ENCODE results near the gene LDLRAD3.
A peak's percentile ranks its signal among the peaks of the same experiment; 100 is the strongest.

Gene LDLRAD3

DNA sequence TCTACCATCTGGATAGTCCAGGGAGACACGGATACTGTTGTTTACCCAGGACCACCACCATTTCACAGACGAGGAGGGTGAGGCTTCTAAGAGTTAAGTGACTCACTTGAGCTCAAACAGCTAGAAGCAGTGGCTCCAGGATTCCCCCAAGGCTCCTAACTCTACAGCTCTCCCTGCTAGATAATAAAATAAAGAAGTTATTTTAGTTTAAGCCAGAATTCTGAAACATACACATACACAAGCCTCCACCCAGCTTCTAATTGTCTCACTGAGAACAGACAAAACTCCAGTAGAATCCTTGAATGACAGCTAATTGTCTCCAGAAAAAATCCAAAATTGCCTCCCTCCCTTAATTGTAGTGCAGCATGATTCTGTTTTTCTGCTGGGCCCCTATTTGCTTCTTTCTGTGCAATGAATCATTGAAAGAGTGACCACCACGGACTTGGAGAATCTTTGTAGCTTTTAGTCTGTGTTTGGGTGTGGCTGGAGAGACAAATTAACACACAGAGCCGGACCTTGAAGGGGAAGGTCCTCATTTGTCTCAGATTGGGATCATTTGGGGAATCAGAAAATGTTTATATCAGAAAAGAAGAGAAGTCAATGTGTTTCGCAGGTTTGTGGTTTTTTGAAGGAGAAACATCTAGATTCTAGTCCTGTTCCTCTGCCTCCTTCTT is 280.5 kb downstream of the LDLRAD3 start:
- DNase-seq: no peak

DNA sequence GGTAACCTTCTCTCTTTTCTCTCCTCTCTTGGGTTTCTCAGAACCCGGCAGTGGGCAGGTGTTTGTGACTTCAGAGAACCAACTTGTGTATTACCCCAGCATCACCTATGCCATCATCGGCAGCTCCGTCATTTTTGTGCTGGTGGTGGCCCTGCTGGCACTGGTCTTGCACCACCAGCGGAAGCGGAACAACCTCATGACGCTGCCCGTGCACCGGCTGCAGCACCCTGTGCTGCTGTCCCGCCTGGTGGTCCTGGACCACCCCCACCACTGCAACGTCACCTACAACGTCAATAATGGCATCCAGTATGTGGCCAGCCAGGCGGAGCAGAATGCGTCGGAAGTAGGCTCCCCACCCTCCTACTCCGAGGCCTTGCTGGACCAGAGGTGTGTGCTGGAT is 283.2 kb downstream of the LDLRAD3 start:
- no peak for DNase-seq

GRCh38 chr11:36228689-36229088 is 284.8 kb downstream of the LDLRAD3 start:
- DNase-seq: no peak

DNA sequence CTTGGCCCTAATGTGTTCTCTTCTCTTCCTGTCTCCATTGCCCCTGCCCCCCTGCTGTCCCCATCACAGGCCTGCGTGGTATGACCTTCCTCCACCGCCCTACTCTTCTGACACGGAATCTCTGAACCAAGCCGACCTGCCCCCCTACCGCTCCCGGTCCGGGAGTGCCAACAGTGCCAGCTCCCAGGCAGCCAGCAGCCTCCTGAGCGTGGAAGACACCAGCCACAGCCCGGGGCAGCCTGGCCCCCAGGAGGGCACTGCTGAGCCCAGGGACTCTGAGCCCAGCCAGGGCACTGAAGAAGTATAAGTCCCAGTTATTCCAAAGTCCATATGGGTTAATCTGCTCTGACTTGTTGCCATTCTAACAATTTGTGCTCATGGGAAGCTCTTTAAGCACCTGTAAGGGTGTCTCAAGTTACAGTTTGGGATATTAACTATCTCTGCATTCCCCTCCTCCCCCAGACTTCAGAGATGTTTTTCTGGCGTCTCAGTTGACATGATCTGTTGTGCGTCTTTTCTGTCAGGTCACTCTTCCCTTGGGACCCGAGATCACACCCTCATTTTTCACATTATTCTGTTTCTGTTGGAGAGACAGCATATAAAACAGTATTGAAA is 285.3 kb downstream of the LDLRAD3 start:
- DNase-seq: no peak

- DNase-seq: peak; percentile 11
Observed at GRCh38 chr11:36230779-36231699, 287.2 kb downstream of the LDLRAD3 start.

- peak; percentile 94 for DNase-seq
Observed at GRCh38 chr11:36233204-36233603, 289.3 kb downstream of the LDLRAD3 start.

- no peak for DNase-seq
Observed at GRCh38 chr11:36234825-36235224, 291.0 kb downstream of the LDLRAD3 start.

GRCh38 chr11:36235750-36236149 is 291.9 kb downstream of the LDLRAD3 start:
- no peak for DNase-seq

DNA sequence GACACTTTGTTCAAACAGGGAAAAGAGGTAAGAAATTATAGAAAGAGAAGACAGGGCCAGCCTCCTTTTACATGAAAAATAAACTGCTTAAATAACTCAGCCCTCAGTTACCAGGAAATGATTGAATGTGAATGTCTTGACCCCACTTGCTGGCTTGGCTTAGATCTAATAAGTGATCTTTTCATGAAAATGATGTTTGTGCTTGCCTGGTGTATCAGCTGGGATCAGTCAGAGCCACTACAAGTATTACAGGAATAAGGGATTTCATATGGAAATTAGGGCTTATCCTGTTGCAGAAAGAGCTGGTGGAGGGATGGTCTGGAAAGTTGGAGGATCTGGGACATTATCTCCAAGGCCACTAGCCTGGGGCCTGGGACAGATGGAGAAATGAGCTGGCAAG is 293.5 kb downstream of the LDLRAD3 start:
- no peak for DNase-seq

- peak; percentile 6 for DNase-seq
Observed at GRCh38 chr11:36238036-36238631, 294.3 kb downstream of the LDLRAD3 start.

DNA sequence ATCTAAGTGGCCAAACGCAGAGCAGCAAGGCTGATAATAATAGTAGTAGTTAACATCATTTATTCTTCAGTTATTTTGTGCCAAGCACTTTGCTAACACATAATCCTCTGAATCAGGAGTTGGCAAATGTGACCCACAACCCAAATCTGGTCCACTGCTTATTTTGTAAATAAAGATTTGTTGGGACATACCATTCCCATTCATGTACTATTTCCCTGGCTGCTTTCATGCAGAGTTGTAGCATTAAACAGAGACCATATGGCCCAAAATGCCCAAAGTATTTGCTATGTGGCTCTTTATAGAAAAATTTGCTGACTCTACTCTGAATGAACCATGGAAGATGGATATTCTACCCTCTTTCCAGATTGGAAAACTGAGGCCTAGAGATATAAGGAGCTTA is 295.0 kb downstream of the LDLRAD3 start:
- no peak for DNase-seq

DNA sequence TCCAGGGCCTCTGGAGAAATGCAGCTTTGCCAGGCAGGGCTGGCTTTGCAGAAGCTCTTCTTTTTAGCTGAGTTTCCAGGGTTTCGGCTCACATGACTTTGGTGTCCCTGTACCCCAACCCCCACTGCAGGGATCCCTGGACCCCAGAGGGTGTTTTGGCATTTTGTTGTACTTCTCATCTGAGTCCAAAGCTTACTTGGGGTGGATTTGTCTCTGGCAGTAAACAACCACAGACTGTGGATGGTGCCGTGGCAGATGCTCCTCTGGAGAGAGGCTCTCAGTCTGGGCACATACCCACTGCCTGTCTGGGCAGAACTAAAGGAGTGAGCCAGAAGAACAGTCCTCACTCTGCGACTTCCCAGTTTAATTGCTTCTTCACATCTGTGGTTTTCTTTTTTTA is 295.8 kb downstream of the LDLRAD3 start:
- DNase-seq: no peak

DNA sequence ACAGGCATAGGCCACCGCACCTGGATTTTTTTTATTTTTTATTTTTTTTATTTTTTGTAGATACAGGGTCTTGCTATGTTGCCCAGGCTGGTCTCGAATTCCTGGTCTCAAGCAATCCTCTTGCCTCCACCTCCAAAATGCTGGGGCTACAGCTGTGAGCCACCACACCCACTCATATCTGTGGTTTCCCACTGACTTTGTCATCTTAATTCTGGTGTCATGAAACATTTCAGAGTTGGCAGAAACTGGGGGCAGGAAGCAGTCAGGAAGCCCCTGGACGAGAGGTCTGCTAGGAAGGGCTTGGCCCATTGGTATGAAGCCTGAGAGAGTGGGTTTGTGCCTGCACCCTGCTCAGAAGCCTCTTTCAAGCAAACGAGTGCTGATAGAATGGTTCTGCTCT is 296.3 kb downstream of the LDLRAD3 start:
- no peak for DNase-seq

DNA sequence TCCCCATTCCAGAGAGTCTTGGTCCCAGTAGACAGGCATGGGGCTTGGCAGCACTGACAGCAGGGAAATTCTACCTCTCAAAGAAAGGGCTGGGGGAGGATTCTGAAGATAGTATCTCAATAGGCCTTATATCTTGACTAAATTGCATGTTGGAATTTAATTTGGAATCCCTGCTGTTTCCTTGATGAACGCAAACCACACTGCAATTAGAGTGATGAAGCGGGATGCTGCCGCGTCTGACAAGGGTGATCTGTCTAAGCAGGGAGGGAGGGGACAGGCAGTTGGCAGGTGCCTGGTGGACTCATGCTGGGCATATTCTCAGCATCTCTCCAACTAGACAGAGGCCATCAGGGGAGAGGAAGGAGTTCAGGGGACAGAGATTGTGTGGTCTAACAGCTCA is 296.9 kb downstream of the LDLRAD3 start:
- DNase-seq: no peak

- peak; percentile 47 for DNase-seq
Observed at GRCh38 chr11:36241497-36241896, 297.6 kb downstream of the LDLRAD3 start.

DNA sequence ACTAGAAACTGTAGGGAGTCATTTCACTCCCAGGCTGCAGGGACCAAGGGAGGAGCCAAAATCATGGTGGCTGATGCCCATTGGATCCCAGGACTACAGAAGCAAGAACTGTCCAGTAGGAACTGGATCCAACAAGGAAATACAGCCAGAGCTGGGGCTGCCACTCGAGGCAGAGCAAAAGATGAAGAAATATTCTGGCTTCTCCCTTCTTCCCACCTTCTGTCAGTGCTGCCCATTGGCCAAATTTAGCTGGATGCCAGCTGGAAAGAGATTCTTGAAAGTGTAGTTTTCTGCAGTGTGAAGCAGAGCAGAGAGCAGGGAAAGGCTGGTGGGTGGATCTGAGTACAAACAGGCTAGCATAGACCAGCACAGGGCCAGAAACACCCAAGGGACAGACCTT is 299.8 kb downstream of the LDLRAD3 start:
- DNase-seq: no peak

DNA sequence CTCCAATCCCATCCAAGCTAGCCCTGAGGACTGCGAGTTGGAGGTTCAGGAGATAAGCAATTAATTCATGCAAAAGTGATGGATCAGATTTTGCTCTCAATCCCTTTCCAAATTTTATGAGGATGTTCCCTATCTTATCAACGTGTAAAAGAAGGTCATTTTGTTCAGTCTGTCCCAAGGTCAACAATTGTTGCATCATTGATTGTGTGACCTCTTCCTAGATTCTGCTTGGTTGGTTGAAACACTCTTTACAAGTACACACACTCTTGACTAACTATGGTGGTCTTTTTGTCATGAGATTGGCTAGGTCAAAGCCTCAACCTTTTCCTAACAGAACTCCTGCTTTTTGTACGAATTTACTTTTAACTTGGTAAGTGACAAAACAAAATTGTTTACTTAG is 303.6 kb downstream of the LDLRAD3 start:
- DNase-seq: no peak

GRCh38 chr11:36248436-36248835 is 304.6 kb downstream of the LDLRAD3 start:
- DNase-seq: no peak

- DNase-seq: peak; percentile 56
Observed at GRCh38 chr11:36249246-36249645, 305.4 kb downstream of the LDLRAD3 start.

DNA sequence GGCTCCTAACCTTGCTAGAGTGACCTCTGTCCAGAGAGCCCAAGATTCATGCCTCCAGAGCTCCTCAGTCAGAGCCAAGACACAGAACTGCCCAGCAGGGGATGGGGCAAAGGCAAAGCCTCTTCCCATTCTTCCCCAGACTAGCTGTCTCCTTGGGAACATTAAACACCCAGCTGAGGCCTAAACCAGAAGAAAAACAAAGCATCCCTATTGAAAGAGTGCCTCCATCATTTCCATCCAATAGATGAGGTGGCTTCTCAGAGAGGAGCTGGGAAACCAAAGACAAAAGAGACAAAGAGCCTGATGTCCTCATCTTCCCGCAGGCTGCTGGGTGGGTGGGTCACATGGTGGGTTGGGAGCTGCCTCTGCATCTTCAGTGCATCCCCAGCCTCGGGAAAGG is 308.0 kb downstream of the LDLRAD3 start:
- no peak for DNase-seq

DNA sequence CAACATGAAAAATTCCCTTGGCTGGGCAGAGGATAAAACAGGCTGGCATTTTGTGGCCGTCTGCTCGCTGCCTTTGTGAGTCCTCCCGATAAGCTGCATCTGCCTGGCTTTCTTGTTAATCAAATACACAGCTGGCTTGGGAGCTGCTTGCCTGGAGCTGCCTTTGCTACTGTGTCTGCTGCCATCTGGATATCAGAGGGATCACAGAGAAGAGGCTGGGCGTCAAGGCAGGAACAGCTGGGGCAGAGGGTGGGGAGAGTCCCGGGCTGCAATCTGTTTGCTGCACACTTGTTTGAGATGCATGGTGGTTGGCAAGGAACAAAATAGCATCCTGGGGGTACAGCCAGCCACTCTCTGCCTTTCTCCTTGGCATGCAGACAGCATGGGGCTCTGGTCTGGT is 309.4 kb downstream of the LDLRAD3 start:
- DNase-seq: no peak

GRCh38 chr11:36254713-36255112 is 310.9 kb downstream of the LDLRAD3 start:
- DNase-seq: no peak

DNA sequence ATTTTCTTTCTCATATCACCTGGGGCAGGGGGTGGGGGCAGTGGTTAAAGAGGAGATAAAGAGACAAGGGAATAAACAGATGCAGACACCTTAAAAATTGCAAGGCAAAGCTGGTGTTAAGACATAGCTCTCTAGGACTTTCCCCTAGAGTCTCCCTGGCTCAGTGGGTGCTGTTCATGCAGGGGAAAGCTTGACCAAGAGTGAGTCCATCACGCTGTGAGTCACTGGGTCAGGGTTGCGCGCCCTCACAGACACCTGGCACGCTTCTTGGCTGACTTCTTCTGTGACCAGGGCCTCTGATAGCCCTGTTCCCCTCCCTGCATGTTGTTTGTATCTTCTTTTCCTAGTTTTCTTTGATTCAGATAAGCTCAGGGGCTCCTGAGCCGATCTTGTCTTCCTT is 313.5 kb downstream of the LDLRAD3 start:
- DNase-seq: no peak

Data from MV-4-11 (cell line).